ENCODE measurements around the gene DIABLO.
"Not testable (repeated sequence)": the region's sequence is repeated elsewhere in the genome, so short reads cannot be mapped to it uniquely, and the experiment has no call there.

The DIABLO gene

DNA sequence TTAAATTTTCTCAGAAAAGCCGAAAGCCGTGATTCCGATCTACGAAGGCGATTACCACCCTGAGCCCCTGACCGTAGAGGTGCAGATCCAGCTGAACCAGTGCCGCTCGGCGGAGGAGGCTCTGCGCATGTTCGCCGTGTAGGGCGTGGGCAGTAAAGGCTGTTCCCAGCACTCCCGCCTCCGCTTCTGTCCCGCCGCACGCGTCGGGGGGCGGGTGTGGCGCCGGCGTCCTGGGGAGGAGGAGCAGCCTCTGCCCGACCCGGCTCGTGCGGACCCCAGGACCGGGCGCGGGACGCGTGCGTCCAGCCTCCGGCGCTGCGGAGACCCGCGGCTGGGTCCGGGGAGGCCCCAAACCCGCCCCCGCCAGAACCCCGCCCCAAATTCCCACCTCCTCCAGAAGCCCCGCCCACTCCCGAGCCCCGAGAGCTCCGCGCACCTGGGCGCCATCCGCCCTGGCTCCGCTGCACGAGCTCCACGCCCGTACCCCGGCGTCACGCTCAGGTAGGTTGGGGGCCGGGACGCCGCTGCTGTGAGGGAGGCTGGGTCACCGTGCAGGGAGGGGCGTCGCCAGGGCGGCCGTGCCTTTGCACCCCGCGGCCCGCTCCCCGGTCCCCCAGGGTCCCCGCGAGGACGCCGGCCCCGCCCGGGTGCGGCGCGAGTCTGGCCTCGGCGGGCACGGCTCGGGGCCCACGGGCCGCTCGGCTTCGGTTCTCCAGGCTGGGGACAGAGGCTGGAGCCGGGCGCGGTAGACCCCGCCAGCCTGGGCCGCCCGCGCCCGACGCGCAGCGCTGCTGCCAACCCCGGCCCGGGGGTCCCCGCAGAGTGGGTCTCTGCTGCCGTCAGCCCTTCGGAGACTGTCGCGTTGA lies 22.3 kb downstream of the DIABLO start, which contains the start of gene B3GNT4:
TSS of gene B3GNT4 (plus strand) at position 409 of the 866 bp plus-strand sequence. CDS start 910 bp downstream, outside the sequence.
- peak within 1 kb of the TSS; percentile 80 for H3K4me3 Mint-ChIP-seq
- no peaks in the 10 kb centered on the region for H3K9me3 Mint-ChIP-seq
- peaks cover 12% of the 10 kb centered on the region for H3K36me3 Mint-ChIP-seq (ENCODE audit: low read depth)
- H3K27ac Mint-ChIP-seq, result no peak within 1 kb of the TSS
- H3K27me3 Mint-ChIP-seq, result peaks cover 29% of the 10 kb centered on the region
- peaks cover 13% of the 10 kb centered on the region for H3K4me1 Mint-ChIP-seq (ENCODE audit: low read depth)

DNA sequence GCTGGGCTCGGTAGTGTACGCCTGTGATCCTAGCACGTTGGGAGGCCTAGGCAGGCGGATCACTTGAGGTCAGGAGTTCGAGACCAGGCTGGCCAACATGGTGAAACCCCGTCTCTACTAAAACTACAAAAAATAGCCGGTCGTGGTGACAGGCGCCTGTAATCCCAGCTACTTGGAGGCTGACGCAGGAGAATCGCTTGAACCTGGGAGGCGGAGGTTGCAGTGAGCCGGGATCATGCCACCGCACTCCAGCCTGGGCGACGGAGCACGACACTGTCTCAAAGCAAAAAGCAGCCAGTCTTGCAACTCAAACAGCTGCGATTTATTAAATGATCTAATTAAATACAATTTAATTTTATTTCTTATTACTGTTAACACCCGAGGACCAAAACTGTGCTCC lies 23.0 kb downstream of the DIABLO start:
- not testable (repeated sequence) for H3K36me3 Mint-ChIP-seq (ENCODE audit: low read depth); H3K27ac Mint-ChIP-seq; H3K9me3 Mint-ChIP-seq
- Mint-ChIP-seq H3K27me3 (peaks cover 34% of the 10 kb centered on the region), H3K4me1 (ENCODE audit: low read depth) (peaks cover 18% of the 10 kb centered on the region), H3K4me3 (peak overlapping the region; percentile 80)

- H3K27me3 Mint-ChIP-seq, result peaks cover 40% of the 10 kb centered on the region
- H3K4me3 Mint-ChIP-seq, result no peak overlapping the region
- H3K4me1 Mint-ChIP-seq (ENCODE audit: low read depth), result peaks cover 25% of the 10 kb centered on the region
- no peak overlapping the region for H3K27ac Mint-ChIP-seq
- no peaks in the 10 kb centered on the region for H3K36me3 Mint-ChIP-seq (ENCODE audit: low read depth)
- no peaks in the 10 kb centered on the region for H3K9me3 Mint-ChIP-seq
These were observed 23.8 kb downstream of the DIABLO start for GRCh38 chr12:122202017-122202416.

DNA sequence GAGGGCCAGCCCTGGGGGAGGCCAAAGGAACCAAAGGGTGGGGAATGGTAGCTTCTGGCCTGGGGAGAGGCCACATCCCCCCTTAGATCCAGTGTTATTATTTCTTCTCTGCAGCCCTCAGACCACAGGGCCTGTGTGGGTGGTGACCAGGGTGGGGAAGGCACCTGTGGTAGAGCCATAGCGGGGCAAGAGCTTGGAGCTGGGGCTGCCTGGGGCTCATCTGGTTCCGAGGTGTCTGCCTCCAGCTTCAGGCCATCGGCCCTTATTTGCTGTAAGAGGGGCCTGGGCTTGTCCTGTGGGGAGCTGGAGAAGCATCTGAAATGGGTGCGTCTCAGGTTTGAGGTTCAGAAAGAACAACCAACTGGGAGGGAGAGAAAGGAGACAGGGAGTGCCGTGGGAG lies 24.5 kb downstream of the DIABLO start:
- H3K27me3 Mint-ChIP-seq, result peaks cover 40% of the 10 kb centered on the region
- H3K36me3 Mint-ChIP-seq (ENCODE audit: low read depth), result no peaks in the 10 kb centered on the region
- no peaks in the 10 kb centered on the region for H3K9me3 Mint-ChIP-seq
- no peak overlapping the region for H3K27ac Mint-ChIP-seq
- peaks cover 25% of the 10 kb centered on the region for H3K4me1 Mint-ChIP-seq (ENCODE audit: low read depth)
- no peak overlapping the region for H3K4me3 Mint-ChIP-seq

DNA sequence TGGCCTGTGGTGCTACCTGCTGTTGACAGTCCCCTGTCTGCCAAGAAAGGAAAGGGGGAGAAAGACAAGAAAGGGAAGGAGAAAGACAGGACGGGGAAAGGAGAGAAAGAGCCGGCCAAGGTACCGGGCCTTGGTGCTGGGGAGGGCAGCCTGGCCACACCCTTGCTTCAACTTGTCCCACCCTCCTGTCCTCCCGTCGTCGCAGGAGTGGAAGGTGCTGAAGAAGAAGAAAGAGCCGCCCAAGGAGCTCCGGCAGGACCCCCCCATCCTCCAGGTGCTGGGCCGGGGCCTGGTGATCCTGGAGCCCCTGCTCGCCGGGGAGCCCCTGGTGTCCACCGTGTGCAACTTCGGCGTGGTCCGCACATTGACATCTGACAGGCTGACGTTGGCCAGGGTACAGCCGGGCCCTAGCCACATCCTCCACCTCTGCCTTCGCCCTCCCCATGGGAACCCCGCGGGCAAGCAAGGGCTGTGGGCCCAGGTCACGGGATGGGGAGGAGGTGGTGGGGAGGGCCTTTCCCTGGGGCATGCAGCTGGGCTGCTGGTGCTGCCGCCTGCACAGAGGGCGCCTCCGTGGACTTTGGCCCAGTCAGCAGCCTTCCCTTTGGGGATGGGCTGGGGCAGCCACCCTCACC lies 25.2 kb downstream of the DIABLO start:
- peaks cover 25% of the 10 kb centered on the region for H3K4me1 Mint-ChIP-seq (ENCODE audit: low read depth)
- H3K9me3 Mint-ChIP-seq, result peaks cover 2% of the 10 kb centered on the region
- H3K36me3 Mint-ChIP-seq (ENCODE audit: low read depth), result no peaks in the 10 kb centered on the region
- H3K27ac Mint-ChIP-seq, result no peak overlapping the region
- H3K4me3 Mint-ChIP-seq, result no peak overlapping the region
- peaks cover 40% of the 10 kb centered on the region for H3K27me3 Mint-ChIP-seq

- peaks cover 19% of the 10 kb centered on the region for H3K4me1 Mint-ChIP-seq (ENCODE audit: low read depth)
- peaks cover 6% of the 10 kb centered on the region for H3K9me3 Mint-ChIP-seq
- H3K27me3 Mint-ChIP-seq, result peaks cover 33% of the 10 kb centered on the region
- H3K4me3 Mint-ChIP-seq, result no peak overlapping the region
- no peaks in the 10 kb centered on the region for H3K36me3 Mint-ChIP-seq (ENCODE audit: low read depth)
- H3K27ac Mint-ChIP-seq, result no peak overlapping the region
These were observed 26.1 kb downstream of the DIABLO start for GRCh38 chr12:122199484-122200355.

GRCh38 chr12:122197612-122197966 lies 28.3 kb downstream of the DIABLO start:
- Mint-ChIP-seq H3K27me3 (peaks cover 27% of the 10 kb centered on the region), H3K27ac (peak overlapping the region; percentile 59), H3K4me3 (no peak overlapping the region), H3K4me1 (ENCODE audit: low read depth) (peaks cover 15% of the 10 kb centered on the region), H3K36me3 (ENCODE audit: low read depth) (no peaks in the 10 kb centered on the region), H3K9me3 (peaks cover 6% of the 10 kb centered on the region)

DNA sequence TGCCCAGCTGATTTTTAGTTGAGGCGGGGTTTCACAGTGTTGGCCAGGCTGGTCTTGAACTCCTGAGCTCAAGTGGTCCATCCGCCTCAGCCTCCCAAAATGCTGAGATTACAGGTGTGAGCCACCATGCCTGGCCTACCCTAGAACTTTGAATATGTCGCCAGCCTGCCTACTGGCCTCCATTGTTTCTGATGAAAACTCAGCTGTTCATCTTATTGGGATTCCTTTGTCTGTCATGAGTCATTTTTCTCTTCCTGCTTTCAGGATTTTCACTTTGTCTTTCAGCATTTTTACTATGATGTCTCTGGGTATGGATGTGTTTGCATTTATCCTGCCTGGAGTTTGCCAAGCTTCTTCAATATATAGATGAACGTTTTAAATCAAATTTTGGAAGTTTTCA lies 30.4 kb downstream of the DIABLO start:
- H3K9me3 Mint-ChIP-seq, result peaks cover 6% of the 10 kb centered on the region
- no peak overlapping the region for H3K27ac Mint-ChIP-seq
- no peak overlapping the region for H3K4me3 Mint-ChIP-seq
- no peaks in the 10 kb centered on the region for H3K36me3 Mint-ChIP-seq (ENCODE audit: low read depth)
- peaks cover 12% of the 10 kb centered on the region for H3K4me1 Mint-ChIP-seq (ENCODE audit: low read depth)
- peaks cover 19% of the 10 kb centered on the region for H3K27me3 Mint-ChIP-seq

DNA sequence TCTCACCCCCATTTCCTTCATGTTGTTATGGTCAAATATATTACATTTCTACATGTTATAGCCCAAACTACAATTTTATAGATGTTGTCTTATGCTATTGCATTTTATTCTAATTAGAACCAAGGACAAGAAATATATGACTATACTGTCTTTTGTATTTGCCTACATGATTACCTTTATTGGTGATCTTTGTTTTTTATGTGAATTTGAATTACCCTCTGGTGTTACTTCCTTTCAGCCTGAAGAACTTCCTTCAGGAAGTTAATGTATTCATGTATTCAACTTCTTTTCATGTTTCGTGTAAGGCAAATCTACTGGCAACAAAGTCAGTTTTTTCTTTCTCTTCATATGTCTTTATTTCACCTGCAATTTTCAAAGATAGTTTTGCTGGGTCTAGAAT lies 31.0 kb downstream of the DIABLO start:
- H3K27me3 Mint-ChIP-seq, result peaks cover 14% of the 10 kb centered on the region
- H3K4me1 Mint-ChIP-seq (ENCODE audit: low read depth), result peaks cover 12% of the 10 kb centered on the region
- no peaks in the 10 kb centered on the region for H3K36me3 Mint-ChIP-seq (ENCODE audit: low read depth)
- peaks cover 6% of the 10 kb centered on the region for H3K9me3 Mint-ChIP-seq
- H3K4me3 Mint-ChIP-seq, result no peak overlapping the region
- H3K27ac Mint-ChIP-seq, result no peak overlapping the region

GRCh38 chr12:122192441-122192840 lies 33.4 kb downstream of the DIABLO start:
- Mint-ChIP-seq H3K36me3 (ENCODE audit: low read depth) (no peaks in the 10 kb centered on the region), H3K4me3 (no peak overlapping the region), H3K27me3 (peaks cover 2% of the 10 kb centered on the region), H3K27ac (no peak overlapping the region), H3K9me3 (peaks cover 6% of the 10 kb centered on the region), H3K4me1 (ENCODE audit: low read depth) (peaks cover 2% of the 10 kb centered on the region)

GRCh38 chr12:122190842-122191668 lies 34.8 kb downstream of the DIABLO start:
- H3K9me3 Mint-ChIP-seq, result peaks cover 6% of the 10 kb centered on the region
- no peak overlapping the region for H3K4me3 Mint-ChIP-seq
- H3K36me3 Mint-ChIP-seq (ENCODE audit: low read depth), result no peaks in the 10 kb centered on the region
- no peaks in the 10 kb centered on the region for H3K27me3 Mint-ChIP-seq
- H3K27ac Mint-ChIP-seq, result no peak overlapping the region
- H3K4me1 Mint-ChIP-seq (ENCODE audit: low read depth), result no peaks in the 10 kb centered on the region

DNA sequence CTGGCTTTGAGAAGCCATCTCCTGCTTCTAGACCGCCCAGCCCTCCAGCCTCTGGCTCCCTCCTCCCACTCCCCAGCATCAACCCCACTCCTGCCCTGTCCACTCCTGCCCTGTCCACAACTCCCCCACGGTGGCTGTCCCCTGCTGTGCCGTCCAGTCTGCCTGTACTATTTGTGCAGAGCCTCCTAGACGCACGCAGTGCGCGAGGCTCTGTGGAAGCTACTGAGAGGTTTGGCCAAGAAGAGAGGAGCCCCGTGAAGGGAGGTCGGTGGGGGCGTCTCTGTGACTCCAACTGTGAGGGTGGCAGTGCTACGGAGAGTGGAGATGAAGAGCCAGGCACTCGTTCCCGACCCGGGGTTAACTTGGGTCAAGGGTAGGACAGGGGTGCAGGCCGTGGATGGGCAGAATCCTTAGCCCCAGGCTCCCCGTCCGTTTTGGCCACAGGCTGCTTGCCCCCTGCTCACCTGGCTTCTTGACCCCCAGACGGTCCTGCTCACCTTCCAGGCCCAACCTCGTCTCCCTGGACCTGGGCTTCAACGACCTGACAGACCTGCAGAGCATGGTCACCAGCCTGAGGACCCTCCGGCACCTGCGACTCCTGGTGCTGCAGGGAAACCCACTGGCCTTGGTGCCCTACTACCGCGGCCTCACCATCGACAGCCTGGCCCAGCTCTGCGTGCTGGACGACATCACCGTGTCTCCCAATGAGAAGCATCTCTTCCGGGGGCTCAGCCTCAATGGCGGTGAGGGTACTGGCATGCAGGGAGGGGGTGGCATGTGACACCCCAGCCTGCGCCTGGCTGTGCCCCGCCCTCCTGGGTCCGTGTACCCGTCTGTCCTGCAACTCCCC lies 36.0 kb downstream of the DIABLO start:
- no peak overlapping the region for H3K27ac Mint-ChIP-seq
- H3K4me3 Mint-ChIP-seq, result no peak overlapping the region
- H3K4me1 Mint-ChIP-seq (ENCODE audit: low read depth), result peaks cover under 1% of the 10 kb centered on the region
- H3K9me3 Mint-ChIP-seq, result no peaks in the 10 kb centered on the region
- no peaks in the 10 kb centered on the region for H3K36me3 Mint-ChIP-seq (ENCODE audit: low read depth)
- no peaks in the 10 kb centered on the region for H3K27me3 Mint-ChIP-seq

DNA sequence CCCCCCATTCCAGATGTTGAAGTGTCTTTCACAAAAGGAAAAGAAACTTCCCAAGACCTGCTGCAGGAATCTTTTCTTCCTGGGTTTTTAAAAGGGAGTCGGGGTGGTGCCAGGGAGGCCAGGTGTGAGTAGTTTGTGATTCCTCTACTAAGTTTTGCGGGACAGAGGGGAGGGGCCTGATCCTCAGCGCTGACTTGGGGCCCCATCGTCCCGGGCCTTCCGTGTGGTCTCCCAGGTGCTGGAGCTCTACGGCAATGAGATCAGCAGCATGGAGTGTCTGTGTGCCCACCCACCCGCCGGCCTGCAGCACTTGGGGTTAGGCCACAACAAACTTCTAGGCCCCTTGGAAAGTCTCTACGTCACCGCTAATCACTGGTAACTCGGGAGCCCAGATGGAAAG lies 38.4 kb downstream of the DIABLO start:
- no peaks in the 10 kb centered on the region for H3K36me3 Mint-ChIP-seq (ENCODE audit: low read depth)
- no peak overlapping the region for H3K4me3 Mint-ChIP-seq
- no peak overlapping the region for H3K27ac Mint-ChIP-seq
- H3K4me1 Mint-ChIP-seq (ENCODE audit: low read depth), result peaks cover 15% of the 10 kb centered on the region
- no peaks in the 10 kb centered on the region for H3K9me3 Mint-ChIP-seq
- peaks cover 9% of the 10 kb centered on the region for H3K27me3 Mint-ChIP-seq

All from stimulated activated naive CD8-positive, alpha-beta T cell treated with anti-CD3 and anti-CD28 coated beads, Interleukin-15, Interleukin-2, amounts not matched to agents 100 ng/mL and 50 ng/mL, for 24 hours (primary cell).